Measurements from ENCODE around the gene SUDS3. TPM values are rescaled to one million over a fixed set of nuclear protein-coding genes. Genes with fewer than 3 reads are reported as not detected.
"Not testable (repeated sequence)": the region's sequence is repeated elsewhere in the genome, so short reads cannot be mapped to it uniquely, and the experiment has no call there.

Gene SUDS3
- total RNA-seq, 1 donor from 2014 or later = 33.7 TPM

DNA sequence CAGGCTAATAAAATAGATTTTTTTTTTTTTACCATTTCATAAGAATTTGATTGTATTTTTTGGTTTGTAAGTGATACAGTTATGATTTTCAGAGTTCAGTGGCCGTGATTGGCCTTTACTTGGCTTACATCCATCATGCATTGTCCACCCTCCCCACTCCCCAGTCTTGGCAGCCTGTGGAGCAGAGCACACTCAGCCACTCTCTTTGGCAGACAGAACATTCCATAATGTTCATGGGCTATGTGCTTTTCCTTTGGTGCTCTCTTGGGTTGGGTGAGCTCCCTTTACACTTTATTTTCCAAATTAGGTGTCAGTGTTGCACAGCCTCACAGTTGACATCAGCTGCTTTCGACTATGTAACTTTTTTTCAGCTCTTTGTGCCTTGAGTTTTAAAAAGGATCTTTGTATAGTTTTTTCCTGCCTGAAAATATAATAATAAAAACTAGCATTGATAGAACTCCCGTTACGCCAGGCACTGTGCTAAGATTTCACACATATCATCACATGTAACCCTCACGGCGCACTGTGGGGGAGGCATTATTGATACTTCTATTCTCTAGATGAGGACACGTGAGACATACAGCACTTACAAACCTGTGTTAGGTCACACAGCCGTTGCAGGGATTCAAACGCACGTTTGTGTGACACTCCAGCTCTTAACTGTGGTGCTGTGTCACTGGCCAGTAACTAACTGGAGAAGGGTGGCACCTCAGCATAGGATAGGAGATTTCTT, 21.5 kb downstream of the SUDS3 start:
- Mint-ChIP-seq H3K4me1 (no peaks in the 10 kb centered on the region), H3K4me3 (no peak overlapping the region), H3K27ac (no peak overlapping the region), H3K36me3 (ENCODE audit: low read depth) (peaks cover 87% of the 10 kb centered on the region), H3K9me3 (no peaks in the 10 kb centered on the region), H3K27me3 (no peaks in the 10 kb centered on the region)
- intact Hi-C loops (cut with micrococcal nuclease) = no loop called here
- no peak for ATAC-seq (ENCODE audit: low read depth)
- no peak for DNase-seq
- ChIA-PET POLR2A (no interaction called here), CTCF (no interaction called here)
- TF ChIP-seq, protein P1, sequence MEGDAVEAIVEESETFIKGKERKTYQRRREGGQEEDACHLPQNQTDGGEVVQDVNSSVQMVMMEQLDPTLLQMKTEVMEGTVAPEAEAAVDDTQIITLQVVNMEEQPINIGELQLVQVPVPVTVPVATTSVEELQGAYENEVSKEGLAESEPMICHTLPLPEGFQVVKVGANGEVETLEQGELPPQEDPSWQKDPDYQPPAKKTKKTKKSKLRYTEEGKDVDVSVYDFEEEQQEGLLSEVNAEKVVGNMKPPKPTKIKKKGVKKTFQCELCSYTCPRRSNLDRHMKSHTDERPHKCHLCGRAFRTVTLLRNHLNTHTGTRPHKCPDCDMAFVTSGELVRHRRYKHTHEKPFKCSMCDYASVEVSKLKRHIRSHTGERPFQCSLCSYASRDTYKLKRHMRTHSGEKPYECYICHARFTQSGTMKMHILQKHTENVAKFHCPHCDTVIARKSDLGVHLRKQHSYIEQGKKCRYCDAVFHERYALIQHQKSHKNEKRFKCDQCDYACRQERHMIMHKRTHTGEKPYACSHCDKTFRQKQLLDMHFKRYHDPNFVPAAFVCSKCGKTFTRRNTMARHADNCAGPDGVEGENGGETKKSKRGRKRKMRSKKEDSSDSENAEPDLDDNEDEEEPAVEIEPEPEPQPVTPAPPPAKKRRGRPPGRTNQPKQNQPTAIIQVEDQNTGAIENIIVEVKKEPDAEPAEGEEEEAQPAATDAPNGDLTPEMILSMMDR (IDR thresholded peaks at IDR 0.05) = no peak

GRCh38 chr12:118398524-118398923, 22.2 kb downstream of the SUDS3 start:
- no peak for ATAC-seq (ENCODE audit: low read depth)
- H3K4me3 Mint-ChIP-seq = no peak overlapping the region

DNA sequence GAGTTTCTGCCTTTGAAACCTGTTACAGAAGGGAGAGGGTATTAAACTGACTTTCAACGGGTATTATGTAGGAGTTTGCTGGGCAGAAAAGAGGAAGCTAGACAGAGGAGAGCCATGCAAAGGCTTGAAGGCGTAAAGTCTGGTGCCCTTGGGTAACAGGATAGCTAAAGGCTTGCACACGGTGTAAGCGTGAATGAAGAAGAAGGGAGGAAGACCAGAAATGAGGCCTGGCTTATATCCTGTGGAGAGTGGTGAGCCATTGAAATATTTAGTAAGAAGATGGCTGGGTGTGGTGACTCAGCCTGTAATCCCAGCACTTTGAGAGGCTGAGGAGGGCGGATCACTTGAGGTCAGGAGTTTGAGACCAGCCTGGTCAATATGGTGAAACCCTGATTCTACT, 22.6 kb downstream of the SUDS3 start:
- ATAC-seq (ENCODE audit: low read depth) (no peak), DNase-seq (no peak)
- Mint-ChIP-seq H3K4me3 (no peak overlapping the region), H3K36me3 (ENCODE audit: low read depth) (peaks cover 88% of the 10 kb centered on the region), H3K9me3 (no peaks in the 10 kb centered on the region), H3K27me3 (no peaks in the 10 kb centered on the region), H3K27ac (no peak overlapping the region), H3K4me1 (no peaks in the 10 kb centered on the region)
- intact Hi-C loops (cut with micrococcal nuclease) = no loop called here
- TF ChIP-seq, protein P1 (IDR thresholded peaks at IDR 0.05) = no peak
- ChIA-PET POLR2A (no interaction called here), CTCF (no interaction called here)

More at GRCh38 chr12:118398524-118398923, 22.2 kb downstream of the SUDS3 start:
- H3K9me3 Mint-ChIP-seq = no peaks in the 10 kb centered on the region
- no peak for DNase-seq
- ChIA-PET POLR2A (no interaction called here), CTCF (no interaction called here)
- no peaks in the 10 kb centered on the region for H3K4me1 Mint-ChIP-seq
- no peaks in the 10 kb centered on the region for H3K27me3 Mint-ChIP-seq
- H3K36me3 Mint-ChIP-seq (ENCODE audit: low read depth) = peaks cover 88% of the 10 kb centered on the region
- intact Hi-C loops (cut with micrococcal nuclease) = no loop called here
- no peak overlapping the region for H3K27ac Mint-ChIP-seq
- TF ChIP-seq, protein P1 (IDR thresholded peaks at IDR 0.05) = no peak

GRCh38 chr12:118402251-118402650, 25.9 kb downstream of the SUDS3 start:
- intact Hi-C loops (cut with micrococcal nuclease) = no loop called here
- Mint-ChIP-seq H3K4me1 (no peaks in the 10 kb centered on the region), H3K36me3 (ENCODE audit: low read depth) (peaks cover 90% of the 10 kb centered on the region), H3K27ac (no peak overlapping the region), H3K9me3 (no peaks in the 10 kb centered on the region), H3K4me3 (no peak overlapping the region), H3K27me3 (no peaks in the 10 kb centered on the region)
- DNase-seq (no peak), ATAC-seq (ENCODE audit: low read depth) (no peak)
- POLR2A ChIA-PET = interaction anchor here (0.7 kb wide), 1 partner anchor 423 kb away, joined by 8 read pairs; no protein-coding TSS in a partner anchor
- CTCF ChIA-PET = interaction anchor here (0.5 kb wide), 1 partner anchor 188 kb away, joined by 5 read pairs; no protein-coding TSS in a partner anchor
- TF ChIP-seq, protein P1 (IDR thresholded peaks at IDR 0.05) = no peak

DNA sequence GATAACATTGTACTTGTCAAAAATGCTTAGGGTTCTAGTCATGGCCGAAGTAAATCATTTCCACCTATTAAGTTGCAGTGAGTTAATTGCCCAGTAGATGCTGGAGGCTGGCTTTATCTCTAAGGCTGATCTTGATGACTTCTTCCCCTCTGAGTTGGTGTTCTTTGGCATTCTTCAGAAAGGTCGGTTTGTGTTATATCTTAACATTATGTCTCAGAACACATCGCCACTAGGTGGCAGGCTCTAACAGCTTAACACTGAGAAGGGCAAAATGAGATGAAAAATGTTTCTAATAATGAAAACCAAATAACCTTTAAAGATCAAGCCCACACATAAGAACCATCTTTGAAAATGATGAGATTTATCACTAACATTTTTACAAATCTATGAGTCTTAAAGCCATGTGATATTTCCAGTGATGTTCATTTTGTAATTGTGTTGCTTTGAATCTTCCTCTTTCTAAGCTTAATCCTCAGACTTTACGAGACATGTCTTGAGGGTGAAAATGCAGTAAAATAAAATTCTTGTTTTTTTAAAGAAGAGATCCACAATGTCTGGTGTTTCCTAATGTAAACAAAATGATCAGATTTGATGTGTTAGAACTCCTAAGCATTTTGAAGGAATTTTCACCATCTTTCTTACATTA, 28.6 kb downstream of the SUDS3 start:
- ChIA-PET CTCF (interaction anchor here (0.6 to 1.9 kb wide), 9 partner anchors 8 to 1140 kb away, joined by 3 to 6 read pairs (median 5); no protein-coding TSS in a partner anchor), POLR2A (no interaction called here)
- H3K27ac Mint-ChIP-seq = no peak overlapping the region
- no peaks in the 10 kb centered on the region for H3K4me1 Mint-ChIP-seq
- H3K9me3 Mint-ChIP-seq = no peaks in the 10 kb centered on the region
- ATAC-seq (ENCODE audit: low read depth) (no peak), DNase-seq (no peak)
- TF ChIP-seq, protein P1 (IDR thresholded peaks at IDR 0.05) = peak; percentile 62
- H3K4me3 Mint-ChIP-seq = no peak overlapping the region
- intact Hi-C loops (cut with micrococcal nuclease) = loop anchor here (2.0 kb wide), 2 partner anchors 1254 to 1262 kb away; no protein-coding TSS in a partner anchor
- H3K36me3 Mint-ChIP-seq (ENCODE audit: low read depth) = peaks cover 84% of the 10 kb centered on the region
- no peaks in the 10 kb centered on the region for H3K27me3 Mint-ChIP-seq

DNA sequence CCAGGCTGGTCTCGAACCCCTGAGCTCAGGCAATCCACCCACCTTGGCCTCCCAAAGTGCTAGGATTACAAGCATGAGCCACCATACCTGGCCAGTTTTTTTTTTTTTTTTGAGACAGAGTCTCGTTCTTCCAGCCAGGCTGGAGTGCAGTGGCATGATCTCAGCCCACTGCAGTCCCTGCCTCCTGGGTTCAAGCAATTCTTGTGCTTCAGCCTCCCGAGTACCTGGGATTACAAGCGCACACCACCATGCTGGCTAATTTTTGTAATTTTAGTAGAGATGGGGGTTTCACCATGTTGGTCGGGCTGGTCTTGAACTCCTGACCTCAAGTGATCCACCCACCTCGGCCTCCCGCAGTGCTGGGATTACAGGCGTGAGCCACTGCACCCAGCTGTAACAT, 31.9 kb downstream of the SUDS3 start:
- H3K27ac Mint-ChIP-seq; POLR2A ChIA-PET; intact Hi-C loops (cut with micrococcal nuclease); ATAC-seq (ENCODE audit: low read depth); H3K27me3 Mint-ChIP-seq; CTCF ChIA-PET; H3K9me3 Mint-ChIP-seq; H3K4me3 Mint-ChIP-seq; H3K4me1 Mint-ChIP-seq; DNase-seq: not testable (repeated sequence)
- peaks cover 82% of the 10 kb centered on the region for H3K36me3 Mint-ChIP-seq (ENCODE audit: low read depth)

Measured in activated B cell treated with CpG ODN at 0.5 μM for 24 hours (primary cell).